Stimulated activated CD4-positive, alpha-beta T cell treated with anti-CD3 and anti-CD28 coated beads, Interleukin-2, amount 100 ng/mL, for 24 hours (primary cell): Measurements from ENCODE around the gene FAAP24.
A peak's percentile ranks its signal among the peaks of the same experiment; 100 is the strongest.
"Not testable (repeated sequence)": the region's sequence is repeated elsewhere in the genome, so short reads cannot be mapped to it uniquely, and the experiment has no call there.

Source experiments
- DNase-seq, 2 donors: peaks; one replicate each; pipeline ENCODE4 v3.0.0-alpha.2; 2020

The FAAP24 gene

GRCh38 chr19:33000510-33000909 is 28.5 kb downstream of the FAAP24 start:
- peak in 1 of 2 donors; percentile 2 for DNase-seq

GRCh38 chr19:33000910-33001309 is 28.9 kb downstream of the FAAP24 start:
- DNase-seq: no peak

- not testable (repeated sequence) for DNase-seq
These were observed 30.3 kb downstream of the FAAP24 start for GRCh38 chr19:33002126-33002865.

GRCh38 chr19:33003424-33004024 is 31.5 kb downstream of the FAAP24 start:
- not testable (repeated sequence) for DNase-seq

- no peak for DNase-seq
These were observed 33.4 kb downstream of the FAAP24 start for GRCh38 chr19:33005440-33005839.

- DNase-seq: no peak
These were observed 36.7 kb downstream of the FAAP24 start for GRCh38 chr19:33008738-33009137.

GRCh38 chr19:33010891-33011290 is 38.8 kb downstream of the FAAP24 start:
- DNase-seq: not testable (repeated sequence)

GRCh38 chr19:33022472-33023116 is 50.6 kb downstream of the FAAP24 start:
- DNase-seq: no peak

GRCh38 chr19:33024398-33024797 is 52.4 kb downstream of the FAAP24 start:
- no peak for DNase-seq

GRCh38 chr19:33025468-33026238 is 53.6 kb downstream of the FAAP24 start:
- DNase-seq: not testable (repeated sequence)

- DNase-seq: not testable (repeated sequence)
These were observed 54.6 kb downstream of the FAAP24 start for GRCh38 chr19:33026602-33027001.
